ENCODE data around the gene WNK2. TPM values are rescaled to one million over a fixed set of nuclear protein-coding genes. Genes with fewer than 3 reads are reported as not detected.
"Not testable (repeated sequence)": the region's sequence is repeated elsewhere in the genome, so short reads cannot be mapped to it uniquely, and the experiment has no call there.

WNK2 gene
- total and polyA plus RNA-seq, 12 donors, result 1.1 to 17.6 (median 8.4) TPM

GRCh38 chr9:93345643-93346230 lies 161.8 kb downstream of the WNK2 start:
- TF ChIP-seq CTCF (IDR thresholded peaks at IDR 0.05) (no peak), POLR2A (IDR thresholded peaks at IDR 0.05) (no peak)
- 45 to 57% (median 52%) methylated on average over 8 to 19 of the region's 19 CpGs for WGBS, 4 donors
- no peak overlapping the region for H3K27ac ChIP-seq

GRCh38 chr9:93346231-93347112 lies 162.5 kb downstream of the WNK2 start:
- 17 to 34% (median 24%) methylated on average over 33 to 66 of the region's 66 CpGs for WGBS, 4 donors
- Histone ChIP-seq H3K27me3 (peaks cover 16% of the 10 kb centered on the region), H3K36me3 (replicated peaks in 1 of 2) (no peaks in the 10 kb centered on the region), H3K27ac (no peak overlapping the region), H3K4me1 (replicated peaks in 1 of 2) (no peaks in the 10 kb centered on the region), H3K9me3 (replicated peaks in 1 of 3) (no peaks in the 10 kb centered on the region), H3K4me3 (peak overlapping the region in 1 of 4 donors; percentile 60)
- TF ChIP-seq CTCF (IDR thresholded peaks at IDR 0.05) (no peak), POLR2A (IDR thresholded peaks at IDR 0.05) (no peak)
- DNase-seq, result peak in 1 of 7 donors; percentile 5
- intact Hi-C loops (cut with DNase I), result no loop called here

More at GRCh38 chr9:93345643-93346230, 161.8 kb downstream of the WNK2 start:
- intact Hi-C loops (cut with DNase I), result no loop called here
- Histone ChIP-seq H3K36me3 (replicated peaks in 1 of 2) (no peaks in the 10 kb centered on the region), H3K27me3 (peaks cover 16% of the 10 kb centered on the region), H3K9me3 (replicated peaks in 1 of 3) (no peaks in the 10 kb centered on the region), H3K4me1 (replicated peaks in 1 of 2) (no peaks in the 10 kb centered on the region), H3K4me3 (peak overlapping the region in 1 of 4 donors; percentile 60)
- no peak for DNase-seq

GRCh38 chr9:93347371-93347975 lies 163.5 kb downstream of the WNK2 start:
- peaks cover 16% of the 10 kb centered on the region for H3K27me3 ChIP-seq
- intact Hi-C loops (cut with DNase I); DNase-seq; H3K27ac ChIP-seq; H3K36me3 ChIP-seq (replicated peaks in 1 of 2); H3K4me1 ChIP-seq (replicated peaks in 1 of 2); H3K4me3 ChIP-seq; H3K9me3 ChIP-seq (replicated peaks in 1 of 3): not testable (repeated sequence)
- WGBS, 4 donors, result 82 to 93% (median 90%) methylated on average over 8 to 9 of the region's 9 CpGs

- H3K9me3 ChIP-seq (replicated peaks in 1 of 3); intact Hi-C loops (cut with DNase I); H3K36me3 ChIP-seq (replicated peaks in 1 of 2); H3K4me3 ChIP-seq; H3K27me3 ChIP-seq; H3K4me1 ChIP-seq (replicated peaks in 1 of 2); H3K27ac ChIP-seq; DNase-seq: not testable (repeated sequence)
- WGBS, 4 donors, result 90 to 95% (median 94%) methylated on average over 14 of the region's 14 CpGs
Measured at GRCh38 chr9:93353413-93354310, 169.7 kb downstream of the WNK2 start.

All from adrenal gland (tissue), 12 donors.